Neural cell (in vitro differentiated cells): ENCODE measurements around the gene PHLPP1. TPM values are rescaled to one million over a fixed set of nuclear protein-coding genes. Genes with fewer than 3 reads are reported as not detected.

Experiments used
- H2AFZ ChIP-seq: fragments of 200-600, 300-800 bp; sonication (generic), shearing (Covaris generic); 2 replicates; pipeline ENCODE4 v1.6.0; 2014; ENCODE audit warnings: low read depth, mild to moderate bottlenecking, antibody characterized with exemption, low read length, moderate library complexity
- H3F3A ChIP-seq: fragments of 200-600 bp; shearing (Covaris generic); 2 replicates; pipeline ENCODE4 v1.6.1; 2016; ENCODE audit warnings: mild to moderate bottlenecking, moderate library complexity, mixed read lengths, antibody characterized with exemption, low read length; ENCODE audit not compliant: insufficient read depth, poor library complexity, severe bottlenecking
- H3K27ac ChIP-seq: fragments of 200-600, 300-800 bp; sonication (generic), shearing (Covaris generic); 2 replicates; pipeline ENCODE4 v1.5.1; 2014; ENCODE audit warnings: mild to moderate bottlenecking, low read length, moderate library complexity
- H3K27me3 ChIP-seq: fragments of 300-800, 200-600 bp; sonication (generic), shearing (Covaris generic); 2 replicates; pipeline ENCODE4 v1.6.0; 2014; ENCODE audit warnings: mild to moderate bottlenecking, low read depth, low read length, moderate library complexity; ENCODE audit not compliant: insufficient read depth
- H3K36me3 ChIP-seq: fragments of 300-800, 200-600 bp; sonication (generic), shearing (Covaris generic); 2 replicates; pipeline ENCODE4 v1.5.1; 2014; ENCODE audit warnings: mild to moderate bottlenecking, antibody characterized with exemption, low read length, moderate library complexity; ENCODE audit not compliant: insufficient read depth
- H3K4me2 ChIP-seq: fragments of 300-800, 200-600 bp; sonication (generic), shearing (Covaris generic); 2 replicates; pipeline ENCODE4 v1.6.0; 2014; ENCODE audit warnings: mild to moderate bottlenecking, low read length
- H3K4me3 ChIP-seq: fragments of 300-800, 200-600 bp; sonication (generic), shearing (Covaris generic); 2 replicates; pipeline ENCODE4 v1.5.1; 2014; ENCODE audit warnings: mild to moderate bottlenecking, low read length, moderate library complexity
- H3K79me2 ChIP-seq: fragments of 200-600 bp; shearing (Covaris generic); replicated peaks from 2 replicates; pipeline ENCODE4 v1.6.0; 2014; ENCODE audit warnings: mild to moderate bottlenecking, low read length, moderate library complexity; ENCODE audit not compliant: insufficient read depth
- H3K9ac ChIP-seq: fragments of 300-800, 200-600 bp; sonication (generic), shearing (Covaris generic); 2 replicates; pipeline ENCODE4 v1.6.1; 2016; ENCODE audit warnings: mild to moderate bottlenecking, low read length, mixed read lengths
- H3K9me2 ChIP-seq: fragments of 200-600 bp; shearing (Covaris generic); 2 replicates; pipeline ENCODE4 v1.6.1; 2016; ENCODE audit warnings: mild to moderate bottlenecking, low read length, mixed read lengths; ENCODE audit not compliant: insufficient read depth
- H3K9me3 ChIP-seq: fragments of 200-600, 300-800 bp; sonication (generic), shearing (Covaris generic); 2 replicates; pipeline ENCODE4 v1.6.1; 2016; ENCODE audit warnings: mild to moderate bottlenecking, mixed run types, low read length, moderate library complexity, mixed read lengths
- H4K20me1 ChIP-seq: fragments of 200-600 bp; shearing (Covaris generic); 2 replicates; pipeline ENCODE4 v1.6.1; 2016; ENCODE audit warnings: mild to moderate bottlenecking, mixed run types; ENCODE audit not compliant: insufficient read depth
- EP300 ChIP-seq: fragments of 450-650 bp; conservative IDR thresholded peaks from 2 replicates; pipeline ENCODE4 v1.6.1; 2014; ENCODE audit warnings: antibody characterized with exemption, mild to moderate bottlenecking, moderate library complexity; ENCODE audit not compliant: poor library complexity, severe bottlenecking
- EZH2 ChIP-seq: fragments of 200-600, 300-800 bp; shearing (Covaris generic), sonication (generic); IDR thresholded peaks from 2 replicates; pipeline ENCODE4 v1.6.1; 2014; ENCODE audit warnings: antibody characterized with exemption, low read length, borderline replicate concordance, mild to moderate bottlenecking; ENCODE audit not compliant: insufficient read depth, poor library complexity, severe bottlenecking
- MXI1 ChIP-seq: fragments of 450-650 bp; conservative IDR thresholded peaks from 2 replicates; pipeline ENCODE4 v1.6.1; 2014; ENCODE audit warnings: antibody characterized with exemption, mild to moderate bottlenecking; ENCODE audit not compliant: poor library complexity, severe bottlenecking
- POLR2AphosphoS5 ChIP-seq: IDR thresholded peaks from 2 replicates; pipeline ENCODE4 v1.6.1; 2012
- RAD21 ChIP-seq: fragments of 450-650 bp; conservative IDR thresholded peaks from 2 replicates; pipeline ENCODE4 v1.6.1; 2014; ENCODE audit warnings: antibody characterized with exemption, mild to moderate bottlenecking, moderate library complexity
- SMC3 ChIP-seq: fragments of 450-650 bp; conservative IDR thresholded peaks from 2 replicates; pipeline ENCODE4 v1.6.1; 2014; ENCODE audit warnings: antibody characterized with exemption, mild to moderate bottlenecking, moderate library complexity; ENCODE audit not compliant: poor library complexity
- TAF1 ChIP-seq: IDR thresholded peaks from 2 replicates; pipeline ENCODE4 v1.6.1; 2012; ENCODE audit warnings: low read depth
- polyA plus RNA-seq: library from polyadenylated mRNA; depleted of rRNA; stranded (reverse); fragments of >200 nt; gene quantifications from 2 replicates; pipeline ENCODE4 v1.2.3, GENCODE V29; 2014
- TF ChIP-seq, protein P1 (sequence below): fragments of 450-650 bp; IDR thresholded peaks from 2 replicates; pipeline ENCODE4 v1.5.1; 2014; ENCODE audit warnings: antibody characterized with exemption, mild to moderate bottlenecking, moderate library complexity; ENCODE audit not compliant: poor library complexity, severe bottlenecking
- TF ChIP-seq, protein P2 (sequence below): IDR thresholded peaks from 2 replicates; pipeline ENCODE4 v1.6.1; 2012; ENCODE audit warnings: borderline replicate concordance

PHLPP1 gene
- polyA plus RNA-seq, 1 donor from 2014 or later = 4.5 TPM

GRCh38 chr18:62857263-62857976, 142.1 kb downstream of the PHLPP1 start:
- Histone ChIP-seq H3K9ac (no peak overlapping the region), H3K9me2 (no peaks in the 10 kb centered on the region), H3K4me3 (no peak overlapping the region), H2AFZ (no peak overlapping the region), H3K79me2 (peaks cover 7% of the 10 kb centered on the region), H3K9me3 (no peaks in the 10 kb centered on the region), H3K4me2 (no peak overlapping the region), H3K27ac (no peak overlapping the region), H3F3A (no peaks in the 10 kb centered on the region), H4K20me1 (no peaks in the 10 kb centered on the region), H3K27me3 (no peaks in the 10 kb centered on the region), H3K36me3 (no peaks in the 10 kb centered on the region)
- no peak for TF ChIP-seq EP300
- TF ChIP-seq SMC3 = no peak
- TF ChIP-seq EZH2 = no peak
- TF ChIP-seq, protein P1, sequence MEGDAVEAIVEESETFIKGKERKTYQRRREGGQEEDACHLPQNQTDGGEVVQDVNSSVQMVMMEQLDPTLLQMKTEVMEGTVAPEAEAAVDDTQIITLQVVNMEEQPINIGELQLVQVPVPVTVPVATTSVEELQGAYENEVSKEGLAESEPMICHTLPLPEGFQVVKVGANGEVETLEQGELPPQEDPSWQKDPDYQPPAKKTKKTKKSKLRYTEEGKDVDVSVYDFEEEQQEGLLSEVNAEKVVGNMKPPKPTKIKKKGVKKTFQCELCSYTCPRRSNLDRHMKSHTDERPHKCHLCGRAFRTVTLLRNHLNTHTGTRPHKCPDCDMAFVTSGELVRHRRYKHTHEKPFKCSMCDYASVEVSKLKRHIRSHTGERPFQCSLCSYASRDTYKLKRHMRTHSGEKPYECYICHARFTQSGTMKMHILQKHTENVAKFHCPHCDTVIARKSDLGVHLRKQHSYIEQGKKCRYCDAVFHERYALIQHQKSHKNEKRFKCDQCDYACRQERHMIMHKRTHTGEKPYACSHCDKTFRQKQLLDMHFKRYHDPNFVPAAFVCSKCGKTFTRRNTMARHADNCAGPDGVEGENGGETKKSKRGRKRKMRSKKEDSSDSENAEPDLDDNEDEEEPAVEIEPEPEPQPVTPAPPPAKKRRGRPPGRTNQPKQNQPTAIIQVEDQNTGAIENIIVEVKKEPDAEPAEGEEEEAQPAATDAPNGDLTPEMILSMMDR = no peak
- TF ChIP-seq POLR2AphosphoS5 = no peak
- no peak for TF ChIP-seq MXI1
- TF ChIP-seq, protein P2, sequence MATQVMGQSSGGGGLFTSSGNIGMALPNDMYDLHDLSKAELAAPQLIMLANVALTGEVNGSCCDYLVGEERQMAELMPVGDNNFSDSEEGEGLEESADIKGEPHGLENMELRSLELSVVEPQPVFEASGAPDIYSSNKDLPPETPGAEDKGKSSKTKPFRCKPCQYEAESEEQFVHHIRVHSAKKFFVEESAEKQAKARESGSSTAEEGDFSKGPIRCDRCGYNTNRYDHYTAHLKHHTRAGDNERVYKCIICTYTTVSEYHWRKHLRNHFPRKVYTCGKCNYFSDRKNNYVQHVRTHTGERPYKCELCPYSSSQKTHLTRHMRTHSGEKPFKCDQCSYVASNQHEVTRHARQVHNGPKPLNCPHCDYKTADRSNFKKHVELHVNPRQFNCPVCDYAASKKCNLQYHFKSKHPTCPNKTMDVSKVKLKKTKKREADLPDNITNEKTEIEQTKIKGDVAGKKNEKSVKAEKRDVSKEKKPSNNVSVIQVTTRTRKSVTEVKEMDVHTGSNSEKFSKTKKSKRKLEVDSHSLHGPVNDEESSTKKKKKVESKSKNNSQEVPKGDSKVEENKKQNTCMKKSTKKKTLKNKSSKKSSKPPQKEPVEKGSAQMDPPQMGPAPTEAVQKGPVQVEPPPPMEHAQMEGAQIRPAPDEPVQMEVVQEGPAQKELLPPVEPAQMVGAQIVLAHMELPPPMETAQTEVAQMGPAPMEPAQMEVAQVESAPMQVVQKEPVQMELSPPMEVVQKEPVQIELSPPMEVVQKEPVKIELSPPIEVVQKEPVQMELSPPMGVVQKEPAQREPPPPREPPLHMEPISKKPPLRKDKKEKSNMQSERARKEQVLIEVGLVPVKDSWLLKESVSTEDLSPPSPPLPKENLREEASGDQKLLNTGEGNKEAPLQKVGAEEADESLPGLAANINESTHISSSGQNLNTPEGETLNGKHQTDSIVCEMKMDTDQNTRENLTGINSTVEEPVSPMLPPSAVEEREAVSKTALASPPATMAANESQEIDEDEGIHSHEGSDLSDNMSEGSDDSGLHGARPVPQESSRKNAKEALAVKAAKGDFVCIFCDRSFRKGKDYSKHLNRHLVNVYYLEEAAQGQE = no peak
- TF ChIP-seq TAF1 = no peak
- TF ChIP-seq RAD21 = no peak

GRCh38 chr18:62860062-62860461, 144.7 kb downstream of the PHLPP1 start:
- Histone ChIP-seq H3K4me3 (no peak overlapping the region), H4K20me1 (no peaks in the 10 kb centered on the region), H3K27ac (no peak overlapping the region), H3K27me3 (no peaks in the 10 kb centered on the region), H3K36me3 (no peaks in the 10 kb centered on the region), H3K9ac (no peak overlapping the region), H3F3A (no peaks in the 10 kb centered on the region), H2AFZ (no peak overlapping the region), H3K9me2 (no peaks in the 10 kb centered on the region), H3K79me2 (peaks cover 3% of the 10 kb centered on the region), H3K4me2 (no peak overlapping the region), H3K9me3 (no peaks in the 10 kb centered on the region)
- TF ChIP-seq RAD21 = no peak
- TF ChIP-seq, protein P1 = no peak
- TF ChIP-seq SMC3 = no peak
- TF ChIP-seq POLR2AphosphoS5 = no peak
- TF ChIP-seq EZH2 = no peak
- TF ChIP-seq, protein P2 = no peak
- TF ChIP-seq MXI1 = no peak
- TF ChIP-seq EP300 = no peak
- TF ChIP-seq TAF1 = no peak
